Endodermal cell (in vitro differentiated cells): ENCODE data around the gene CLSTN2. TPM values are rescaled to one million over a fixed set of nuclear protein-coding genes. Genes with fewer than 3 reads are reported as not detected.

ENCODE experiments used
- DNase-seq: peaks from one replicate; pipeline ENCODE4 v3.0.0-alpha.2; 2017
- H3K27ac ChIP-seq: 2 replicates; pipeline ENCODE4 v1.5.1; 2013; ENCODE audit warnings: mild to moderate bottlenecking, low read depth, low read length, moderate library complexity
- H3K27me3 ChIP-seq: 2 replicates; pipeline ENCODE4 v1.6.1; 2013; ENCODE audit warnings: mild to moderate bottlenecking, low read length, moderate library complexity; ENCODE audit not compliant: insufficient read depth, control insufficient read depth, poor library complexity, severe bottlenecking
- H3K36me3 ChIP-seq: 2 replicates; pipeline ENCODE4 v1.7.0; 2013; ENCODE audit warnings: mild to moderate bottlenecking, low read length, moderate library complexity; ENCODE audit not compliant: control insufficient read depth, insufficient read depth
- H3K4me1 ChIP-seq: one replicate; pipeline ENCODE4 v1.7.0; 2013; ENCODE audit warnings: low read length; ENCODE audit not compliant: control insufficient read depth, insufficient read depth
- H3K4me3 ChIP-seq: 2 replicates; pipeline ENCODE4 v1.5.1; 2013; ENCODE audit warnings: mild to moderate bottlenecking, low read length, moderate library complexity
- H3K9ac ChIP-seq: 2 replicates; pipeline ENCODE4 v1.6.1; 2013; ENCODE audit warnings: mild to moderate bottlenecking, low read length, moderate library complexity; ENCODE audit not compliant: poor library complexity, severe bottlenecking; ENCODE audit errors: extremely low read depth
- H3K9me3 ChIP-seq: 2 replicates; pipeline ENCODE4 v1.6.1; 2013; ENCODE audit warnings: mild to moderate bottlenecking, low read length, moderate library complexity; ENCODE audit not compliant: control insufficient read depth
- H3K27ac Mint-ChIP-seq: 2 replicates; pipeline ENCODE4 v1.8.0; 2020; ENCODE audit warnings: mixed read lengths
- H3K27me3 Mint-ChIP-seq: 2 replicates; pipeline ENCODE4 v1.8.0; 2021; ENCODE audit warnings: mild to moderate bottlenecking, mixed read lengths; ENCODE audit not compliant: insufficient read depth
- H3K36me3 Mint-ChIP-seq: 2 replicates; pipeline ENCODE4 v1.8.0; 2020; ENCODE audit warnings: low read depth, mixed read lengths
- H3K4me1 Mint-ChIP-seq: 2 replicates; pipeline ENCODE4 v1.8.0; 2020; ENCODE audit warnings: mixed read lengths
- H3K4me3 Mint-ChIP-seq: 2 replicates; pipeline ENCODE4 v1.8.0; 2020; ENCODE audit warnings: mild to moderate bottlenecking, moderate library complexity, mixed read lengths
- H3K9me3 Mint-ChIP-seq: 2 replicates; pipeline ENCODE4 v1.8.0; 2020; ENCODE audit warnings: mild to moderate bottlenecking, mixed read lengths
- WGBS, 2 experiments: methylation state at CpG; one replicate each; pipeline versions ENCODE4 v1.1.5 to v1.1.7; 2013; ENCODE audit warnings: missing lambda C conversion rate in 2 of 2, mixed read lengths in 1 of 2; ENCODE audit not compliant: insufficient coverage in 1 of 2, insufficient read length in 1 of 2; 5-methylcytosine and 5-hydroxymethylcytosine counted together
- total RNA-seq, 2 donors: library from RNA; stranded (reverse); fragmentation: NEBNext Ultra II Directional in 1 of 2; extraction: Animal tissue kit (Norgen Biotek cat#: 25700) in 1 of 2; gene quantifications; 2 replicates in 1 of 2; 3 replicates in 1 of 2; pipeline ENCODE4 v1.2.1, GENCODE V29; 2021
- TF ChIP-seq, protein P1 (sequence below): fragments of 200-600 bp; sonication (generic); conservative IDR thresholded peaks from 2 replicates; pipeline ENCODE4 v1.5.0; 2021; ENCODE audit warnings: antibody characterized with exemption, mild to moderate bottlenecking

The CLSTN2 gene
- total RNA-seq, 2 donors from 2014 or later: 0.13 to 0.42 TPM

DNA sequence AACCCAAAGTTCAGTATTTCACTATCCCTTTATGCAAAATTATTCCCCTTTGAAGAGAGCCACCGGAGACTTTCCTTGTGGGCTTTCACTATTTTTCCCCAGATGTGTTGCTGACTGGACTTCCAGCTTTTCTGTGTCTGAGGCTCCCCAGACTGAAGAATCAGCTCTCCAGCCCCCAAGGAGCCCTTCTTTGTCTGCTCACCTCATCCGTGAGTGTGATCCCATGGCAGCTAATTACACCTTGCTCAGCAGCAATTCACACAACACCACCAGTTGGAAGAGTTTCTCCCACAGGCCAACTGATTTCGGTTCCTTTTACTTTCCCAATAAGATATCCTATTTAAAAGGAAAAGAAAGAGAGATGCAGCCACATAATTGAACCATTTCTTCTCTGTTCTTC lies 493.4 kb downstream of the CLSTN2 start:
- TF ChIP-seq, protein P1, sequence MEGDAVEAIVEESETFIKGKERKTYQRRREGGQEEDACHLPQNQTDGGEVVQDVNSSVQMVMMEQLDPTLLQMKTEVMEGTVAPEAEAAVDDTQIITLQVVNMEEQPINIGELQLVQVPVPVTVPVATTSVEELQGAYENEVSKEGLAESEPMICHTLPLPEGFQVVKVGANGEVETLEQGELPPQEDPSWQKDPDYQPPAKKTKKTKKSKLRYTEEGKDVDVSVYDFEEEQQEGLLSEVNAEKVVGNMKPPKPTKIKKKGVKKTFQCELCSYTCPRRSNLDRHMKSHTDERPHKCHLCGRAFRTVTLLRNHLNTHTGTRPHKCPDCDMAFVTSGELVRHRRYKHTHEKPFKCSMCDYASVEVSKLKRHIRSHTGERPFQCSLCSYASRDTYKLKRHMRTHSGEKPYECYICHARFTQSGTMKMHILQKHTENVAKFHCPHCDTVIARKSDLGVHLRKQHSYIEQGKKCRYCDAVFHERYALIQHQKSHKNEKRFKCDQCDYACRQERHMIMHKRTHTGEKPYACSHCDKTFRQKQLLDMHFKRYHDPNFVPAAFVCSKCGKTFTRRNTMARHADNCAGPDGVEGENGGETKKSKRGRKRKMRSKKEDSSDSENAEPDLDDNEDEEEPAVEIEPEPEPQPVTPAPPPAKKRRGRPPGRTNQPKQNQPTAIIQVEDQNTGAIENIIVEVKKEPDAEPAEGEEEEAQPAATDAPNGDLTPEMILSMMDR: no peak
- no peak overlapping the region for H3K27ac Mint-ChIP-seq

DNA sequence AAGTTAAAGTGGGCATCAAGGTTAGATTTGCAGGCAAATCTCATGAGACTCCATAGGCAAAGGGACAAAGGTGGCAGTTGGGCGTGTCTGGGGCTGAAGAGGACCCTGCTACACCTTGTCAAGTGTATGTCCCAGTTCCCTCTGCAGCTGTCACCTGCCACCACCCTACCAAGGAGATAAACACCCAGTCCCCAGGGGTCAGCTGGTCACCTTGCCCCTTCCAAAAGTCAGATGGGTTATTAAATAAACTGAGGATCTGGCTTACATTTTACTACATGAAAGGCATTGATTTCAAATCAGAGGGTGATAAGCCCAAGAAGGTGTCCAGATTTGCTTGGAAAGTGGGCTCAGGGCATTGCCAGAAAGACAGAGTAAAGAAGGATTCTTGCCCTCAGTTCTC lies 494.8 kb downstream of the CLSTN2 start:
- peaks cover 9% of the 10 kb centered on the region for H3K4me1 ChIP-seq
- no peak for DNase-seq
- H3K4me3 ChIP-seq: no peak overlapping the region
- Mint-ChIP-seq H3K4me1 (peaks cover 23% of the 10 kb centered on the region), H3K36me3 (no peaks in the 10 kb centered on the region), H3K4me3 (no peak overlapping the region), H3K27me3 (no peaks in the 10 kb centered on the region), H3K9me3 (no peaks in the 10 kb centered on the region), H3K27ac (no peak overlapping the region)
- H3K27ac ChIP-seq: no peak overlapping the region
- H3K9me3 ChIP-seq: no peaks in the 10 kb centered on the region
- TF ChIP-seq, protein P1: no peak
- 97 to 100% methylated on average over 1 of the region's 1 CpG for WGBS, 2 experiments
- H3K9ac ChIP-seq: no peak overlapping the region
- H3K27me3 ChIP-seq: no peaks in the 10 kb centered on the region
- H3K36me3 ChIP-seq: no peaks in the 10 kb centered on the region

More for the DNA sequence above, 493.4 kb downstream of the CLSTN2 start:
- H3K36me3 ChIP-seq: no peaks in the 10 kb centered on the region
- H3K27ac ChIP-seq: no peak overlapping the region
- no peaks in the 10 kb centered on the region for H3K9me3 ChIP-seq
- DNase-seq: peak; percentile 33
- Mint-ChIP-seq H3K27me3 (peaks cover 1% of the 10 kb centered on the region), H3K4me3 (no peak overlapping the region), H3K36me3 (no peaks in the 10 kb centered on the region), H3K9me3 (no peaks in the 10 kb centered on the region), H3K4me1 (peaks cover 36% of the 10 kb centered on the region)
- no peaks in the 10 kb centered on the region for H3K27me3 ChIP-seq
- H3K4me1 ChIP-seq: peaks cover 16% of the 10 kb centered on the region
- 38 to 74% methylated on average over 1 to 3 of the region's 3 CpGs for WGBS, 2 experiments
- H3K4me3 ChIP-seq: no peak overlapping the region
- H3K9ac ChIP-seq: no peak overlapping the region

DNA sequence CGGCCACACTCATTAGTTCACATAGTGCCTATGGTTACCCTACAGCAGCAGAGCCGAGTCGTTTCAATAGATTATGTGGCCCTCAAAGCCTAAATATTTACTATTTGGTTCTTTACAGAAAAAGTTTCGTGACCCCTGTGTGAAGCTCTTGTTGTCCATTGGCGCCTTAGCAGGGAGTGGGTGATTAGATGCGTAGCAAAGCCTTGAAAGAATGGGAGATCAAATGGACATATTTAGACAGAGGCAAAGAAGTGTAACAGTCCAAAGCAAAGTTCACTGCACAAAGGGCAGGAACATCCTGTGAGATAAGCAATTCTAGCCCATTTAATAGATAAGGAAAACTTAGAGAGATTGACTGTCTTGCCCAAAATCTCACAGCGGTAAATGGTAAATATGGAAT lies 495.5 kb downstream of the CLSTN2 start:
- no peaks in the 10 kb centered on the region for H3K27me3 ChIP-seq
- no peak for DNase-seq
- H3K4me3 ChIP-seq: no peak overlapping the region
- no peak overlapping the region for H3K27ac ChIP-seq
- Mint-ChIP-seq H3K36me3 (no peaks in the 10 kb centered on the region), H3K27me3 (no peaks in the 10 kb centered on the region), H3K4me3 (no peak overlapping the region), H3K4me1 (peaks cover 17% of the 10 kb centered on the region), H3K9me3 (no peaks in the 10 kb centered on the region), H3K27ac (no peak overlapping the region)
- H3K36me3 ChIP-seq: no peaks in the 10 kb centered on the region
- no peaks in the 10 kb centered on the region for H3K9me3 ChIP-seq
- WGBS, 2 experiments: 84 to 87% methylated on average over 7 of the region's 7 CpGs
- no peak overlapping the region for H3K9ac ChIP-seq
- H3K4me1 ChIP-seq: peaks cover 5% of the 10 kb centered on the region
- TF ChIP-seq, protein P1: no peak
